GM21360 (cell line): ENCODE data around the gene OCLN.
"Not testable (repeated sequence)": the region's sequence is repeated elsewhere in the genome, so short reads cannot be mapped to it uniquely, and the experiment has no call there.

Experiments used
- ATAC-seq: cut with Tn5 transposase; IDR thresholded peaks from one replicate; pipeline ENCODE4 v1.9.1; 2021; ENCODE audit warnings: mild to moderate bottlenecking, moderate library complexity; ENCODE audit not compliant: unreplicated experiment

The OCLN gene

GRCh38 chr5:69491027-69491426 is 1.6 kb upstream of the OCLN start:
- no peak for ATAC-seq

- no peak for ATAC-seq
Observed at GRCh38 chr5:69491838-69492390, 676 bp upstream of the OCLN start.

GRCh38 chr5:69492923-69493395 is 369 bp downstream of the OCLN start:
- peak; percentile 36 for ATAC-seq

GRCh38 chr5:69493396-69494133 is 975 bp downstream of the OCLN start:
- ATAC-seq = peak; percentile 50

GRCh38 chr5:69494452-69494851 is 1.9 kb downstream of the OCLN start:
- ATAC-seq = no peak

GRCh38 chr5:69497006-69497520 is 4.5 kb downstream of the OCLN start:
- ATAC-seq = no peak

- ATAC-seq = no peak
Observed at GRCh38 chr5:69498384-69498783, 5.8 kb downstream of the OCLN start.

GRCh38 chr5:69502367-69502766 is 9.8 kb downstream of the OCLN start:
- no peak for ATAC-seq

- ATAC-seq = no peak
Observed at GRCh38 chr5:69502767-69503488, 10.3 kb downstream of the OCLN start.

GRCh38 chr5:69504036-69504435 is 11.4 kb downstream of the OCLN start:
- ATAC-seq = no peak

GRCh38 chr5:69505306-69505705 is 12.7 kb downstream of the OCLN start:
- no peak for ATAC-seq

- no peak for ATAC-seq
Observed at GRCh38 chr5:69509212-69509611, 16.6 kb downstream of the OCLN start.

- ATAC-seq = no peak
Observed at GRCh38 chr5:69510694-69511093, 18.1 kb downstream of the OCLN start.

GRCh38 chr5:69512740-69513260 is 20.2 kb downstream of the OCLN start:
- ATAC-seq = no peak

- not testable (repeated sequence) for ATAC-seq
Observed at GRCh38 chr5:69515570-69515969, 23.0 kb downstream of the OCLN start.

- no peak for ATAC-seq
Observed at GRCh38 chr5:69516769-69517168, 24.2 kb downstream of the OCLN start.

GRCh38 chr5:69517763-69518212 is 25.2 kb downstream of the OCLN start:
- no peak for ATAC-seq

- no peak for ATAC-seq
Observed at GRCh38 chr5:69519285-69519684, 26.7 kb downstream of the OCLN start.

GRCh38 chr5:69522035-69522434 is 29.4 kb downstream of the OCLN start:
- no peak for ATAC-seq

GRCh38 chr5:69525490-69525889 is 32.9 kb downstream of the OCLN start:
- no peak for ATAC-seq

- no peak for ATAC-seq
Observed at GRCh38 chr5:69526660-69527059, 34.1 kb downstream of the OCLN start.
